Midbrain (tissue), 1 donor: Measurements from ENCODE around the gene RARB.

Experiments
- DNase-seq: peaks from one replicate; lab custom pipeline; 2025; lab: John Stamatoyannopoulos, UW

The RARB gene

DNA sequence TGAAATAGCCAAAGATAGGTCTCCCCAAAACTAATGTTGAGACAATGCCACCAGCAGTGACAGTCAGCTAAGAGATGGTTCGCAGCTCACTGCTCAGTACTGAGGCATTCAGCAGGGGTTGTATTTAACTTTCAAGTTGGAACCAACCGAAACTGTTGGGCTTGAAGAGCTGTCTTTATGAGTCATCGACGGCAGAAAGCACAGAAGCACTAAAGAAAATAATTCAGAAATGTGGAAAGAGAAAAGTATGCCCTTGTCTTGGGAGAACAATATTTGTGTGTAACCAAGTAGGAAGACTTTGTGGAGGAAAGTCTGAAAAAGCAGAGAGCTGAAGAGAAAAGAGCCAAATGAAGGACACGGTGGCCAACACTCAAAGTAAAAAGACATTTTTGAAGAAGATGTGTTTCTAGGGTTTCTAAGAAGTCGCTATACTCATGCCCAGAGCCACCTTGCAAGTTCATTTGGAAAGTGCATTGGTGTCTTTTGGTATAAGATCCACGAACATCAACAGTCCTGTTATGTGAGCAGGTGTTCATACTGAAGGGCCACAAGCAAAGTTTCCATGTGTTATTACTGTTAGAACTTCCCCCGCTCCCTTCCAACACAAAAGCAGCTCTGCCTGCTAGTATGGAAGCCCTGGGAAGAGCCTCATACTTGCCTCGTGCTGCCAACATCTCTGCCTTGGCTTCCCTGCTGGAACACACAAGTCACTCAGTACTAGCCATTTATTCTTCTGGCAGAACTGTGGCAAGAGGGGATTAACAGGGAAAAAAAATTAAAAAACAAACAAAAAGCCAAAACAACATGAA, 4.1 kb upstream of the RARB start:
- no peak for DNase-seq

DNA sequence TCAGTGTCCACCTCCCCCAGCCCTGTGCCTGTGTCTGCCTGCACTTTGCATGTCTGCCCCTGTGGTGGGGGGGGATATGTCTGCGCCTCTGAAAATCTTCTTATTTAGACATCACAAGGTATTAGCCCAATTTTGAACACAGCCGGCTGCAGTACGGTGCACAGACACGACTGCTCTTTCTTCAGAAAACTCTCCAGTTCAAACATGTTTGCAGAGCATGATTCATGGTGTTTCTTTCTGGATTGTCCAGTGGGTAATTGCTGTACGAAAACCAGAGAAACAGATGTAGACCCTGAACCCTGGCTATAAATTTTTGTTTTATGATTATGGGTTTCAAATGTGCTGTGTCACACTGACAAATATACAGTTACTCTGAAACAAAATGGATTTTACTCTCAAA, 3.4 kb upstream of the RARB start:
- DNase-seq: no peak

DNA sequence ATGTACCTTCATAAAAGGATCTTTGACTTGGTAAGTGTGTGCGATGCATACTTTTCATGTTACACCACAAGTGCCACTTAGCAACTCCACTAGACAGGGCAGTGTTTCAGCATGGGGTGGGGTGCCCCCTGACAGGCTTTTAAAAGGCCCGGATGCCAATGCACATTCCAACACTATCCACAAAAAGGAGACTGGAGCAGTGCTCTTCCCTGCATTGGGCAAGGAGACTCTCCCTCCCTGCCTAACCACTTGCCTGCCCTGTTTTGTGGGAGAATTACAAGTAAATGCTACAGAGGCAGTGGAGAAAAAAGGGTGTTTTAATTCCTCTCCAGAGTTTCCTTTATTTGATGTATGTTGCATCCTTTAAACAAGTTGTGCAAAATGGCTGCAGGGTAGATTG, 1.7 kb upstream of the RARB start:
- DNase-seq: no peak

DNA sequence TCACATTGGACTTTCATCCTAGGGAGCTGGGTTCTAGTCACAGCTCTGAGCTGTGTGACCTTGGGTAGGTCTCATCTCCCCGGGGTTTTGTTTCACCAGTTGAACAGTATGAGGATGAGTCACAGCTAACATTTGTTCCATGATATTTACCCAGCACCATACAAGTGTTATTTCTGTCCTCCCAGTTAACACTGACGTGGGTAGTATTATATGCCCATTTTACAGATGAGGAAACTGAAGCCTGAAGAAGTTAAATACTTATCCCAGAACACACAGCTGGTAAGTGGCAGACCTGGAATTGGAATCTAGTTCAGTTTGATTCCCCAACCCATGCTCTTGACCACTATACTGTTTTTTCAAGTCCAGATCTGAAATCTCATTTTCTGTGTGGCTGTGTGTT, 908 bp upstream of the RARB start:
- DNase-seq: no peak

DNA sequence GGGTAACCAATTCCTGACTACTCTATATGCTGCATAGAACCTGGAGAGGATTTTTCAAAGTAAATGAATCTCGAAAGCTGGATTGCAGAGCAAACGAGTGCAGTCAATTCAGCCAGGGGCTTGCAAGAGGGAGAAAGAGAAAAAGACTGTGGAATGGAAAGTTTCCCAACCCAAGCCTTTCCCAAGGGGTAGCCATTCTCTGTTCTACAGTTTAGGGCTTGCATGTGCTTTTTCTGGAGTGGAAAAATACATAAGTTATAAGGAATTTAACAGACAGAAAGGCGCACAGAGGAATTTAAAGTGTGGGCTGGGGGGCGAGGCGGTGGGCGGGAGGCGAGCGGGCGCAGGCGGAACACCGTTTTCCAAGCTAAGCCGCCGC, 511 bp upstream of the RARB start:
- DNase-seq: no peak

DNA sequence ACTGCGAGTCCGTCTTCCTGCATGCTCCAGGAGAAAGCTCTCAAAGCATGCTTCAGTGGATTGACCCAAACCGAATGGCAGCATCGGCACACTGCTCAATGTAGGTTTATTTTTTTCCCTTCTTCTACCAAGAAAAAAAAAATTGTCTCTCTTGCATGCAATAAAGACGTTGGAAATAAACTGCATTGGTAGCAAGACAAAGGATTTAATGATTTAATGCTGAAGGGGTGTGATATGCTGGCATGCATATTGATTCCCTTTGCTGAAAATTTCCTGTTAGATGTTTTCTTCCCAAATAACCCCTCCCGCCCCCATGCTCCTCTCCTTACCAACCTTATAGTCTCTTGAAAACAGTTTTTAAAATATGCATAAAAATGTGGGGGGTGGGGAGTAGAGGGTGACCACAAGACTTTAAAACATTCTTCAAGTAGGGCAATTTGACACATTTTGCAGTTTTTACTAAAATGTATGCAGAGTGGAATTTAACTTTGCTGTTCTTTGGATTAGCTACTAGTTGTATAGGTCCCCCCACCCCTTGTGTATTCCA, 799 bp downstream of the RARB start:
- no peak for DNase-seq

DNA sequence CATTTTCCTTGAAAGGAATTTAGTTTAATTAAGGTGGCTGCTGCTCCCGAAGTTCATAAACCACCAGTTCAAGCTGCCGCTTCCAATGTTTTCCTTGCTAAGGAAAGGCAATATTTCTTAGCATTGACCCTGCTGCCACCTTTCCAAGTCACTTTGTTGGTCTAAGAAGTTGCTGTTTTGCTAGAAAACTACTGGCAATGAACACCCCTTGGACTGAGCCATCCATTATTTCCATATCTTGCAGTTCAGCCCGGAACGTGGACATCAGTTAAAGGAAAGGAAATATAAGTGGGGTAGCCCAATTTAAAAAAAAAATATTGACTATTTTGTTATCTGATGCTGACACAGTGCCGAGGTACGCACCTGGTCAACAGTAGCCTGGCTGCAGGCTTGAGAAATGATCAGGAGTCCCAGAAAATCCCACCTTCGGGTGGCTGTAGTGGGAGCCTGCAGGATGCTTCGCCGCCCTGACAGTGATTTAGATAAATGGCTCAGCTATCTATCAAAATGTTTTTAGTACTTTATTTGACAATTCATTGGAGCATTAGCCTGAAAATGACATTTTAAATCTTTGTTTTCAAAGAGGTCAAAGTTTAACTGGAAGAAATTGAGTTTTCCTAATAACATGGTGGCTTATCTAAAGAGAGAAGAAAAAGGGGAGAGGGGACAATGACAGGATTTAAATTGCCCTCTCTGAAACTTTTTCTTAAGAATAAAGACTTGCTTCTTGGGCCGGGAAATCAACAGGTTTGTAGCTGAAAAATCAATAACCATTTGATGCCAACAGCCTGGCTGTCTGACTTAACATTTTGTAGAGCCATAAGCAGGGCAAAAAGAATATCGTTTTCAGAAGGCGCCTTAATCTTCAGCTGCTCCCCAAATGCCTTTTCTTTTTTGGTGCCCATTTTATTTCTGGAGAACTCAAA, 1.6 kb downstream of the RARB start:
- no peak for DNase-seq

DNA sequence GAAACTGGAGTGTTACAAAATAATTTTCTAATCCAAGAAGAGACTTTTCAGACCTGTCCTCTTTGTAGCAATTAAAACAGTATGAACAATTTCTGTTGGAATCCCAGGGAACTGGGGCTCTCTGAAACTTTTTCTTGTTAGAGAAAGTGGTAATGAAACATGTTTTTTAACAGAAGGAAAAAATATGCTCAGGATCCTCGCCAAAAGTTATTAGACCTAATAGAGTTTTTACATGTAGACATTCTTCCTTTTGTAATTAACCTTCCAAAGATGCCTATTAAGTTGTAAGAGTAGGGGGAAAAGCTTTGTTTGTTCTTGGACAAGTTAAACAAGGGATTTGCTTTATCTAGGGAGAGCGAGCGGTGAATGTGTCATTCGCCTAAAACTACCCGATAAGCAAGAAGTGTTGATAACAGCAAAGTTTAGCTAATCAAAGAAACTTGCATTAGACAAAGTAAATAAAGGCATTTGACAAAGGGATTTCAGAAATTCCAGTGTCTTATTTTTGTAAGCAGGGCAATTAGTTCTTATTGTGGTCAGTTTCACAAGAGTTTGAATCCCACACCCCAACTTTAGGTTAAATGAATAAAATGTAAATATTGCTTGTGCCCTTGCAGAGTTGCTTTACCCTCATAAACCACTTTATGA, 2.3 kb downstream of the RARB start:
- DNase-seq: no peak

DNA sequence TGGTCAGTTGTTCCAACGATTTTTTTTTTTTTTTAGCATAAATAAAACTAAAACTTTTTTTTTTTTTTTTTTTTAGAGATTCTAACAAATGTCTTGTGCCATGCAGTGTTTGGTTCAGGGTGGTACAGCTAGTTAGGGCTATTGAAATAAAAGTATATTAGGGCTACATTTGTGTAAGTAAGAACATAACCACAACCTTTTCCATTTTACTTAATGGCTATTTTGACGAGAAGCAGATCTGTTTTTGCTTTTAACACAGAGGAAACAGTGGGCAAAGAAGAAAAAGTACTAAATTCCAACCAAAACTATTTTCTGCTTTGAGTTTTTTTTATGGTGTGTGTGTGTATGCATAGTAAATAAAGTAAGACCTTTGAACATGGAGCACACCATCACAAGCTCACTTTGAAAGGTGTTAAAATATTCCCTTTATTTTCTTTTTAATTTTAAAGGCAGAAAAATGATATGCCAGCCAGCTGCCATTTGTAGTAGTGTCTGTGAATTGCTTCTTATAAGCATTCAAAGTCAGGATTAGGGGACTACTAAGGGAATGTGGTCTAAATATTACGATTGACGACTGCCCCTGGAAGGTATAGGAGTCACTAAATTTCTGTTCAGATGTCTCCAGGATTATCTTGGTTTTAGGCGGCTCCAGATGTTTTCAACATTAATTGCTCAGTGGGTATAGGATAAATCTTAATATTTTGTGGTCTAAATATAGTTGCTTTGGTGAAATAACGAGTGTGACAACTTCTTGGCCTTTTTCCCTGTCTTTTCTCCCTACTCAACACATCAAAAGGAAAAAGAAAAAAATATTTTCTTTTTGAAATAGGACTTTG, 3.1 kb downstream of the RARB start:
- DNase-seq: no peak

DNA sequence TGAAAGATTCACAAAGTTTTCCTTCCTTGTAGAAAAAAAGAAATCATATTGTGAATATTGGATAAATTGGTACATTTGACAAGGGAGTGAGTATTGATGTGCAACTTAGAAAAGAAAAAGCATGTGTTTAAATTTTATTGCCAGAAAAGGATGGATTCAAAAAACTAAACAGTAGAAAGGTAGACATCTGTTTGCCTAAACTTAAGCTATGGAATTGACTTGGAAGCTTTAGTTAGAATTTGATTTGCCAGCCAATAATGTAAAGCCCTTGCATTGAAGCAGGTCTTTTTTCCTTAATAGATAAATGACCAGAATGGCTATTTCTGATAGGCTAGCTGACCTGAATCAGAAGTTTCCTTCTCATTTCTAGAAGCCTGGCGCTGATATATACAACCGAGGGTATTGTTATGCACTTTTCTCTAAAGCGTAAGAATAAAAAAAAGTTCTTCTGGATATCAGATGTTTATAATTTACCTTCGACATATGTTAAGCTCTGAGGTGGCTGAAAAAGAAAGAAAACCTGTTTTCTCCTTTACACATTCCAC, 4.2 kb downstream of the RARB start:
- no peak for DNase-seq

DNA sequence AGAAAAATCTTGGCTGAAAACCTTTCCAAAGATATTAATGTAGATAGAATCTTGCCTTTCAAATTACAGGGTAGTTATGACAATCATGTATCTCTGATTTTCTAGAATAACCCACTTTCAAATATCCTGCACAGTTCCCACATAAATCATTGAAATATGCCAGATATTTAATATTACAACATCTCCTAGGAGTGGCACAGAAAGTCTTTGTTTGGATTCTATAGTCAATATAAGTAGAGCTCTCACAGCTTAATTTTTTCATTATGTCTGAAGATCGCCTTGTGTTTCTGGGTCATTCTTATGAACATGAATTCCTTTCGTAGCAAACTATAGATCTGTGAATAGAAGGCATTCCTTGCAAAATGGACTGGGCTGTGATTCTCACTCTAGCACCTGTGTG, 5.0 kb downstream of the RARB start:
- no peak for DNase-seq

DNA sequence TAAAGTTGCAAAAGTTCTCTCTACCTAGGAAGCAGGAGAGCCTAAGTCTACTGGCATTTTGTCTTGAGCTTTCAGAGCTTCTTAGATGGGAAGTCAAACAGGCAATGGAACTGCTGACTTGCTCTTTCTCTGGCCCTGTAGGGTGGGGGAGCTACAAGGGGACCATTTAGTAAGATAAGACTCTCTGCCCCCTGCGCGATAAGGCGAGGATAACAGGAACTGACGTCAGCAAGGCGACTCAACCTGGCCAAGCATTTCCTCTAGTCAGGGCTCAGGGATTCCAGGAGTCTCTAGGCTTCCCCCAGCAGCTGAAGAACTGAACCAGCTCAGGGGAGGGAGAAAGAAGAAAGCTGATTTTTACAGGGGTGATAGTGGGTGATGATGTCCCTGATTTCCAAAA, 5.8 kb downstream of the RARB start:
- no peak for DNase-seq

DNA sequence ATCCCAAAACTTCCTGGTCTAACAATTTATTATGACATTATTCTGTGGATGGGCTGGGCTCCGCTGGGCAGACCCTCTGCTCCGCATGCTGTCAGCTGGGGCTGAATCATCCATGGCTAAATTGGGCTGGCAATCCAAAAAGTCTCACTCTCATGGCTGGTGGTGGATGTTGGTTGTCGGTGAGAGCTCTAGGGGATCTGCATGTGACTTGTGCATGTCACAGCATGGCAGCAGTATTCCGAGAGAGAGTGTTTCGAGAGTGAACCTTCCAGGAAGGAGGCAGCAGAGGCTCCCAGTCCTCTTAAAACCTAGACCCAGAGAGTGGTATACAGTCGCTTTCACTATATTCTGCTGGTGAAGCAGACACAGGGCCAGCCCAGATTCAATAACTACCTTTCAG, 9.9 kb downstream of the RARB start:
- no peak for DNase-seq

DNA sequence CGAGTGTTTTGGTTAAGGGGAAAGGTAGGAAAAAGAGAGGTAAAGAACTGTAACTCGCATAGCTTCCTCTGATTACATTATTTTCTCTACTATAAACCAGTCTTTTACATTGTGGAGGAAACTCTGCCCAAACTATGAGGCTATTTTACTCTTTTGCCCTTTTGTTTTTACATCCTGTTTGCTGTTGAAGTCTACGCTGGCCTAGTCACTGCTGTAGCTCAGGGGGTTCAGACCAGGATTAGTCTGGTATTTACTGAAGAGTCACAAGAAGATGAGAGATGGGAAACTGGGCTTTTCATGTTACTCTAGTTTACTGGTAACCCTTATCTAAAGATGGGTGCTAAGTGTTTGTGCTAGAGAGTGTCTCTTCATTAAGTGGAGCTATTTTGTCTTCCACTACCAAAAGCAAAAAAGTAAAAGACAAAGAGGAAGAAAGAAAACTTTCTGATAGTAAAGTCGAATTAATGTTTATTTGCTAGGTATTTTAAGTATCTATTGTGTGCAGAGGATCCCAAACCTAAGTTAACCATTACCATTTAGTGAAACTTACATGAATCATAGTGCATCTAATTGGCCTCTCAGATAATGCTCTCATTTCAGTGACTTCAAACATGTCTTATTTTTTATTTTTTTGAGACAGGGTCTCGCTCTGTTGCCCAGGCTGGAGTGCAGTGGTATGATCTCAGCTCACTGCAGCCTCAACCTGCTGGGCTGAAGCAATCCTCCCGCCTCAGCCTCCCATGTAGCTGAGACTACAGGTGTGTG, 10.9 kb downstream of the RARB start:
- DNase-seq: no peak

DNA sequence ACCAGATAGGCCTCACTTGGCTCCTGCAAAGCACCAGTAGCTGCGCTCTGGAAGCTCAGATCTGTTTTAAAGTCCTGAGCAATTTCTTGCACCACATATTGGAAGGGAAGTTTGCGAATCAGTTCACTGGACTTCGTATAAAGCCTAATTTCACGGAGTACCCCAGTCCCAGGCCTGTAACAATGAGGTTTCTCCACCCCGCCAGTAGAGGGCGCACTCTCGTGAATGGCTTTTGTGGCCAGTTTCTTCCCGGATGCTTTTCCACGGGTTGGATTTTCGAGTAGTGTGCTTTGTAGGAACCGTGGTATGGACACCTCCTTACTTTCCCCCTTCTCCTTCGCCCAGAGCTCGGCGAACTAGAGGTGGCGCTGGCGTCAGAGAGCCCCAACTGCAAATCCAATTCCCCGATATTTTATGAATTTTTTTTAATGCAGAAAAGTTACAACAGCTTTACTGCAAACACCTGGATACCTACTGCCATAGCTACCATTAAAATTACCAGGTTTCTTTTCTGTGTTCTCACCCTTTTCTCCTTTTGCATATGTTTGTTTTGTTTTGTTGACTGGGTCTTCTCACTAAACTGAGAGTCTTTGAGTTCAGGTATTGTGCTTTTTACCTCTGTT, 13.3 kb downstream of the RARB start:
- DNase-seq: no peak

DNA sequence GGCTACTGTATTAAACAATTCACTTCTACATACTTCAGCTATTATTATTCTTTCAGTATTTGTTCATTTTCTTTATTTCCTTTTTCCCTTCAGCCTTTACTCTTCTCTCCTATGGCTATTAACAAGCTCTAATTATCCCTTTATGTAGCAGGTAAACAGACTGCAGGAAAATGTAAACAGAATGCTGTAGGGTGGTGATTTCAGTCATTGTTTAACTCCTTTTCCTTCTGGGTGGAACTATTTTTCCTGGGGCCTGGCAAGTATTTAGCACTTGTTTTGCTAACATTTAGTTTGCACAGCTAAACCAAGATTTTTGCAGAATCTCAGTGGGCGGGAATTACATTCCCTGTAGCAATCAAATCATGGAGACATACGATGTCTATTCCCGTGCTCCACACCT, 14.4 kb downstream of the RARB start:
- no peak for DNase-seq

DNA sequence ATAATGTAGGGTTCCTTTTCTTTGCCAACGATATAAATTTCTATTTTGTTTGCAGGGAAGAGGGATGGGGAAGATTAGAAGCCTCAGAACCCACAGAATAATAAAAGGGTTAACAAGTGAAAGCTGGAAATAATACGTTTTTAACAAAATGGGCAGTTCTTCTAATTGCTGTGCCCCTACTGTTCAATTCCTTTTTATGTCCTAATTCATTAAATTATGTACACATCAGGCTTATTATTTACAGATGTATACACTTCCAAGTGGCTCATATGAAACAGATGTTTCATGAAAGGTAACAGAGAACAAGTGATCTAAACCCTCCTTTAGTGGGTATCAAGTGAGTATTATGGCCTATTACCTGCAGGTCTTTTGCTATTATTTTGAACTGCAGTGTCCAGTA, 16.2 kb downstream of the RARB start:
- no peak for DNase-seq

DNA sequence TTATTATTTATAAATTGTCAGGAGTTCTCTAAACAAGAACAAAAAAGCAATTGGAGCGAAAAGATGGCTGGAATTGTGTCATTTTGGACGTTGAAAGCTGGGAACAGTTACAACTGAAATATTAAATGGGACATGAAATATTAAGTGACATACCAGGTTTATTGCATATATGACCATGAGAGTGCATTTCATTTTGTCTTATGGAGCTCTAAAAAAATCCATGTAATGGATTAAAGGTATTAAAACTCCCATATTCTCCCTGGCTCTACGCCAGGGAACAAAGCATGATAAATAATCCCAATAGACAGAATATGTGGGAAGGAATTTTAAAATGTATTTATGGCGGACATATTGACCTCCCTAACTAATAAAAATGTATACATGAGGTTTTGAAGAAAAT, 17.7 kb downstream of the RARB start:
- no peak for DNase-seq

DNA sequence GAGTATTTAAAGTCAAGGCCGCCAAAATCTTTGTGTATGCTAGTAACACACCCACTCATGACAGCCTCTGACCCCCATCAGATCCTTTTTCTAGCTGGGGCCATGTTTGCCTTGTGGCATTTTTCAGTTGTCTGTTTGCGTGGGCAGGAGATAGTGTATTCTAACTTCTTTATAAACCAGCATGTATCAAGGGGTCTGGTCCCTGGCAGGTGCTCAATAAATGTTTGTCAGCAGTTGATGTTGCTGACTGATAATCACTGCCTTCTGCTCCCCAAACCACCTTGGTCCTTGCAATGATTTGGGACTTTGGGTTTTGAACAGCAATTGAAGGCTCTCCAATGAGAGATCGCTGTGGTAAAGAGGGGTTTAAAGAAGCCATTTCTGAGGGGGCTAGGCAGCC, 19.2 kb downstream of the RARB start:
- DNase-seq: no peak

DNA sequence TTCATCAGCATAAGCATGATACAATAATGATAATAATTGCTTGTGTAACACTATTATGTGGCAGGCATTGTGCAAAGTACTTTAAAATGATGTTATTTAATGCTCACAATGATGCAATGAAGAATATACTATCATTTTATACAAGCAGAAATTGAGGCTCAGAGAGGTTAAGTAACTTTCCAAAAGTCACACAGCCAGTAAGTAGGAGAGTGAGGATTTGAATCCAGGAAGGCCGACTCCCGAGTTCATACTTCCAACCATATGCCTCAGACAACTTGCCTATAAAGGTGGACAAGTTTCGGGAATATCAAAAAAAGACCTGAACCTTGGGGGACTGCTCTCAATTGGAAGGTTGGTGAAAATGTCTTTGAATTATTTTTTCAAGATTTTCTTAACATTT, 19.9 kb downstream of the RARB start:
- DNase-seq: no peak
